Gastrocnemius medialis (tissue), 4 donors: ENCODE data around the gene EMX2.

ENCODE experiments used
- POLR2A ChIP-seq, 2 donors: fragments of 450-650 bp; IDR thresholded peaks; one replicate each; pipeline ENCODE4 v1.6.1; 2017; ENCODE audit warnings: antibody characterized with exemption in 2 of 2, mild to moderate bottlenecking in 2 of 2, moderate library complexity in 2 of 2
- TF ChIP-seq, protein P1 (sequence below), 5 experiments: fragments of 450-650 bp in 3 of 5; fragments of 200-600 bp in 2 of 5; sonication (generic) in 2 of 5; IDR thresholded peaks in 4 of 5; conservative IDR thresholded peaks in 1 of 5; 1 replicate in 4 of 5; 2 replicates in 1 of 5; pipeline ENCODE4 v1.5.1; 2016 to 2019; ENCODE audit warnings: antibody characterized with exemption in 5 of 5, mild to moderate bottlenecking in 3 of 5, moderate library complexity in 3 of 5

DNA sequence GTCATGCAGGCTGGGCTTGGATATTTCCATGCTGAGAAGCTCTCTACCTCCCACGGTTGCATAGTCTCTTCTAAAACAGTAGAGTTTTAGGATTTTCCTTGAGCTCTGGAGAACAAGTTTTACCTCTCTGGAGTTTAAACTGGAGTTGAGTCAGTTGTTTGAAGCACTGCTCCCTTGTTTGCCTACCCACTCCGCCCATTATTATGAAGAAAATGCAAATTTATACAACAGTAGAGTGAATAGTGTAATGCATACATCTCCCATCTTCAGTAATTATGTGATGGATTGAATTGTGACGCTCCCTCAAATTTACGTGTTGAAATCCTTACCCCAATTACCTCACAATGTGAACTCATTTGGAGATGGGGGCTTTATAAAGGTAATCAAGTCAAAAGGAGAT, 17.2 kb downstream of the EMX2 start:
- TF ChIP-seq, protein P1, sequence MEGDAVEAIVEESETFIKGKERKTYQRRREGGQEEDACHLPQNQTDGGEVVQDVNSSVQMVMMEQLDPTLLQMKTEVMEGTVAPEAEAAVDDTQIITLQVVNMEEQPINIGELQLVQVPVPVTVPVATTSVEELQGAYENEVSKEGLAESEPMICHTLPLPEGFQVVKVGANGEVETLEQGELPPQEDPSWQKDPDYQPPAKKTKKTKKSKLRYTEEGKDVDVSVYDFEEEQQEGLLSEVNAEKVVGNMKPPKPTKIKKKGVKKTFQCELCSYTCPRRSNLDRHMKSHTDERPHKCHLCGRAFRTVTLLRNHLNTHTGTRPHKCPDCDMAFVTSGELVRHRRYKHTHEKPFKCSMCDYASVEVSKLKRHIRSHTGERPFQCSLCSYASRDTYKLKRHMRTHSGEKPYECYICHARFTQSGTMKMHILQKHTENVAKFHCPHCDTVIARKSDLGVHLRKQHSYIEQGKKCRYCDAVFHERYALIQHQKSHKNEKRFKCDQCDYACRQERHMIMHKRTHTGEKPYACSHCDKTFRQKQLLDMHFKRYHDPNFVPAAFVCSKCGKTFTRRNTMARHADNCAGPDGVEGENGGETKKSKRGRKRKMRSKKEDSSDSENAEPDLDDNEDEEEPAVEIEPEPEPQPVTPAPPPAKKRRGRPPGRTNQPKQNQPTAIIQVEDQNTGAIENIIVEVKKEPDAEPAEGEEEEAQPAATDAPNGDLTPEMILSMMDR (IDR thresholded peaks at IDR 0.05 in 4 of 5, conservative IDR thresholded peaks at IDR 0.05 in 1 of 5) = no peak
- no peak for TF ChIP-seq POLR2A (IDR thresholded peaks at IDR 0.05)
